WERI-Rb-1 (cell line): ENCODE data around the gene PIEZO1.

ENCODE experiments used
- DNase-seq: peaks from one replicate; pipeline ENCODE4 v3.0.0-alpha.2; 2020
- H3K27ac ChIP-seq: fragments of 250-450 bp; sonication (Bioruptor Pico); 2 replicates; pipeline ENCODE4 v1.5.1; 2020; ENCODE audit warnings: mild to moderate bottlenecking, moderate library complexity
- H3K27me3 ChIP-seq: fragments of 250-450 bp; sonication (Bioruptor Pico); 2 replicates; pipeline ENCODE4 v1.5.1; 2021; ENCODE audit warnings: mild to moderate bottlenecking, low read depth, moderate library complexity; ENCODE audit not compliant: insufficient read depth, severe bottlenecking
- H3K36me3 ChIP-seq: fragments of 250-450 bp; sonication (Bioruptor Pico); 2 replicates; pipeline ENCODE4 v1.5.1; 2020; ENCODE audit warnings: mild to moderate bottlenecking, moderate library complexity
- H3K4me3 ChIP-seq: 2 replicates; pipeline ENCODE4 v1.5.1; 2011; ENCODE audit warnings: low read depth, mild to moderate bottlenecking, control low read depth, low read length
- H3K9me3 ChIP-seq: fragments of 250-450 bp; sonication (Bioruptor Pico); 2 replicates; pipeline ENCODE4 v1.5.1; 2021; ENCODE audit warnings: mild to moderate bottlenecking, moderate library complexity; ENCODE audit not compliant: severe bottlenecking
- TF ChIP-seq, protein P1 (sequence below): IDR thresholded peaks from 2 replicates; pipeline ENCODE4 v1.5.1; 2011; ENCODE audit warnings: low read depth, mild to moderate bottlenecking, control low read depth, inconsistent platforms, low read length

Gene PIEZO1

DNA sequence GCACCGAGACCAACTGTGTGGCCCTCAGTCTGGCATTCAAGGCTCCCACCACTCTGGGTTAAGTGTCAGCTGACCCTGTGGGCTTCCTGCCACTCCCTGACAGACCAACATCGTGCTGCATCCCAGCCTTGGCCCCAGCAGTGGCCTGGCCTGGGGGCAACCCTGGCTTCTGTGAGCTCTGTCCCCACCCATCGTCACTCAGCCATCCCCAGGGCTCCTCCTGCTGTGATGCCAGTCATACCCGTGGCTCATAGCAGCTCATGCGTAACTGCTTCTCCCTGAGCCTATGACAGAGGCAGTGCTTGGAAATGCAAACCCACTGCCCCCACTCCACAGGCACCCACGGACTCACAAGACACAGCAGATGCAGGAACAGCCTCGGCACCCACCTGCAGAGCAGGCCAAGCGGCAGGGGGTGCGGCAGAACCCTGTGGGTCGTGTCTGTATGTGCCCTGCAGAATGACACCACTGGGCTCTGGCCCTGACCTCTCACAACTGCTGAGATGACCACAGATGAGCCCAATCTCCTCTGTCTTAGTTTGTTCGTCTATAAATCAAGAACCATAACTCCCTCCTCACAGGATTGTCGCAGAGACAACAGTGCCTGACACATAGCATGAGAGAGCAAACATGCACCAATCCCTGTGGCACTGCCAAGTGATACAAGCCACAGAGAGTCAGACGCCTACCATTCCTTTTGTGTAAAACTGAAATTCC lies 26.6 kb downstream of the PIEZO1 start:
- DNase-seq, result no peak
- H3K27me3 ChIP-seq, result no peaks in the 10 kb centered on the region
- no peaks in the 10 kb centered on the region for H3K36me3 ChIP-seq
- no peaks in the 10 kb centered on the region for H3K9me3 ChIP-seq
- H3K4me3 ChIP-seq, result no peak overlapping the region
- no peak overlapping the region for H3K27ac ChIP-seq
- TF ChIP-seq, protein P1, sequence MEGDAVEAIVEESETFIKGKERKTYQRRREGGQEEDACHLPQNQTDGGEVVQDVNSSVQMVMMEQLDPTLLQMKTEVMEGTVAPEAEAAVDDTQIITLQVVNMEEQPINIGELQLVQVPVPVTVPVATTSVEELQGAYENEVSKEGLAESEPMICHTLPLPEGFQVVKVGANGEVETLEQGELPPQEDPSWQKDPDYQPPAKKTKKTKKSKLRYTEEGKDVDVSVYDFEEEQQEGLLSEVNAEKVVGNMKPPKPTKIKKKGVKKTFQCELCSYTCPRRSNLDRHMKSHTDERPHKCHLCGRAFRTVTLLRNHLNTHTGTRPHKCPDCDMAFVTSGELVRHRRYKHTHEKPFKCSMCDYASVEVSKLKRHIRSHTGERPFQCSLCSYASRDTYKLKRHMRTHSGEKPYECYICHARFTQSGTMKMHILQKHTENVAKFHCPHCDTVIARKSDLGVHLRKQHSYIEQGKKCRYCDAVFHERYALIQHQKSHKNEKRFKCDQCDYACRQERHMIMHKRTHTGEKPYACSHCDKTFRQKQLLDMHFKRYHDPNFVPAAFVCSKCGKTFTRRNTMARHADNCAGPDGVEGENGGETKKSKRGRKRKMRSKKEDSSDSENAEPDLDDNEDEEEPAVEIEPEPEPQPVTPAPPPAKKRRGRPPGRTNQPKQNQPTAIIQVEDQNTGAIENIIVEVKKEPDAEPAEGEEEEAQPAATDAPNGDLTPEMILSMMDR, result no peak

GRCh38 chr16:88755745-88756443 lies 29.1 kb downstream of the PIEZO1 start:
- H3K9me3 ChIP-seq, result no peaks in the 10 kb centered on the region
- H3K4me3 ChIP-seq, result no peak overlapping the region
- no peak overlapping the region for H3K27ac ChIP-seq
- H3K27me3 ChIP-seq, result no peaks in the 10 kb centered on the region
- H3K36me3 ChIP-seq, result no peaks in the 10 kb centered on the region
- DNase-seq, result no peak
- TF ChIP-seq, protein P1, result no peak

DNA sequence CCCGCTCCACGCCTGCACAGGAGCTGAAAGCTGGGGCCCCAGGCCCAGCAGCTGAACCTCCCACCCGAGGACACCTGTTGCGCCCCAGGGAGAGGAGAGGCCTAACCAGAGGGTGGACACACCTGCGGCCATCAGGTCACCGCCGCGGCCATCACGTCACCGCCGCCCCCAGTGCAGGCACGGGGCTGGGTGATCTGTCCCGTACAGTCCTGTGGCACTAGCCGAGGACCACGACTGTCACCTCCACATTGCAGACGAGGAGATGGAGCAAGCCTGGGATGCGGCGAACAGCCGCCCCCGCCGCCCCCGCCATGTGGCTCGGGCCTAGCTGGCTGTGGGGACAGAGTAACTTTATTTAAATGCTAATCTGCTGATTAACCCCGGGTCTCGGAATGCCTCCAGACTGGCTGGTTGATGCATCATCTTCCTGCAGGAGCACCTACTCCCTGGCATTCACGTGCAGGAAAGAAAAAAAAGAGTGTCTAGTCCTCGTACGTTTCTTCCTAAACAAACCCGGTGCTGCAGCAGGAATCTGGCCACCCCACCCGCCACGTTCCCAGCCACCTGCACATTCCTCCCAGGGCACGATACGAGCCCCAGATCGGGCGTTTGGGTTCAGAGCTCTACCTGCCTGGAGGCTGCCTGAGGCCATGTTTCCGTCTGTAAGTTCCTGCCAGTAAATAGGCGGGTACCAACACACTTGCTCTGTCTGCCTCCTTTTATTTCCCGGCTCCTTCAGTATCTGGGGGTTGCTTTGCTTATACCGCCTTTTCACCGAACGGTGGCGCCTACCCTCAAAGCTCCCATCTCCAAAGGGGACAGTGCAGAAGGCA lies 29.9 kb downstream of the PIEZO1 start:
- H3K27ac ChIP-seq, result no peak overlapping the region
- no peaks in the 10 kb centered on the region for H3K36me3 ChIP-seq
- TF ChIP-seq, protein P1, result peak; percentile 36
- H3K9me3 ChIP-seq, result no peaks in the 10 kb centered on the region
- no peaks in the 10 kb centered on the region for H3K27me3 ChIP-seq
- DNase-seq, result peak; percentile 31
- H3K4me3 ChIP-seq, result no peak overlapping the region

DNA sequence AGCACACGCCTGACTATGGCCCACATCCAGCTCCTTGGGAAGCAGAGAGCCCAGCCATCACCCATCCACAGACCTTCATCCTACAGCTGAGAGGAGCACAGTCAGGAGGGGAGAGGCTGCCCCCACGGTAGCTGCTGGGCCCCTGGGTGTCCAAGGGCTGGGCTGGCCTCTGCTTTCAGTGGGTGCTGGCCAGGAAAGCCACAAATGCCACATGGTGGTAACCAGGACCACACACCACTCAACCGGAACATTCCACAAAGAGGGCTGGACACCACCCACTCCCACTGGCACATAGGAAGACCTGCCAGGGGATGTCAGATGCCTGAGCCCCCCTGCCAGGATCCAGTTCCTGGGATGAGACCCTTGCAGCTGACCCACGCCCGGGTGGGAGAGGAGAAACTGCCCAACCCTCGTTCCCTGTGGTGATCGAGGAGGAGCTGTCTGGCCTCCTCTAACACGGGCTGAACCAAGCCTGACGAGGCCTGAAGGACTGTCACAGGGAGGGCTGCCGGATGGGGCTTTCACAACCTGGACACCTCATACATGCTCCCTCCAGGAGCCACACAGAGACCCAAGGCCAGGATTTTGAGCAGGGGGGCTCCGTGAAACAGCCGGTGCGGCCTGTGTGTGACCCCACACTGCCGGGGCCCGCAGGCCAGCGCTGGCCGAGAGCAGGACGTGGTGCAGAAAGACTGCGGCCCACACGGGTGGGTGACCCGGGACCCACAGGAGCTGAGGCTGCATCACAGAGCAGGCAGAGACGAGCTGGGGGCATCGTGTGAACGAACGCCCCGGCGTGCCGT lies 30.7 kb downstream of the PIEZO1 start:
- Histone ChIP-seq H3K27ac (no peak overlapping the region), H3K27me3 (no peaks in the 10 kb centered on the region), H3K9me3 (no peaks in the 10 kb centered on the region), H3K36me3 (no peaks in the 10 kb centered on the region), H3K4me3 (no peak overlapping the region)
- TF ChIP-seq, protein P1, result no peak
- DNase-seq, result no peak

DNA sequence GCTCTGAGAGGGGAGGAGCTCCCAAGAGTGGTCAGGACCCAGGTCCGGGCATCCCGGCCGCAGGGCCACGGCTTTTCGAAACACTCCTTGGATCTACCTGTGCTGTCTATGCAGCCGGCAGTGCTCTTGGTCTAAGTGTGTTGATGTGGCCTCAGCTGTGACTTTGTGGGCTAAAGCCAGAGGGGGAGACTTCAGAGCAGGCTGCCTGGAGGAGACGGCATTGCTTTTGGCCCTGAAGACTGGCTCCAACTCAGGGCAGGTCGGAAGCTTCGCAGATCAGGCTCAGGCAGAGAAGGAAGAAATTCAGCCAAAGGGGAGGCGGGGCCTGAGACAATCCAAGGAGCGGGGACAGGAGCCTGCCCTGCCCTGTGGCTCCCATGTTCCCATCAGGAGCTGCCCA lies 31.4 kb downstream of the PIEZO1 start:
- no peak for DNase-seq
- Histone ChIP-seq H3K9me3 (no peaks in the 10 kb centered on the region), H3K27me3 (no peaks in the 10 kb centered on the region), H3K4me3 (no peak overlapping the region), H3K36me3 (no peaks in the 10 kb centered on the region), H3K27ac (no peak overlapping the region)
- TF ChIP-seq, protein P1, result no peak
